ENCODE measurements around the gene S100A9.
A peak's percentile ranks its signal among the peaks of the same experiment; 100 is the strongest.

Gene S100A9

DNA sequence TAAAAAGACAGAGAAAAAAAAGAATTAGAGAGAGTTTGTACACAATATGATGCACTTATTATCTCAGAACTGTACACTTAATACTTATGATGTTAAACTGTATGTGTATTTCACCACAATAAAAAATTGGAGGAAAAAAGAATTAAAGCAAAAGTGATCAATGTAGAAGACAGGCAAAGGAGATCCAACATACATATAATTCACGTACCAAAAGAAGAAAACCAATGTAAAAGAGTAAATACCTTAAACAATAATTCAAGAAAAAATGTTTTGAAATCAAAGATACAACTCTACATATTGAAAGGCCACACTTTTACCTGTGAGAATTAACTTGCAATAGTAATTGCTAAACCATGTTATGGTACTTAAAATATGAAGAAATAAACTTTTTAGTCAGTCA is 35.1 kb upstream of the S100A9 start:
- in situ Hi-C loops (cut with MboI; ENCODE audit: low pct_unique_long_range_greater_than_20kb, low sequenced_read_pairs, unreplicated experiment) = no loop called here
- no peak for TF ChIP-seq CTCF (IDR thresholded peaks at IDR 0.05; ENCODE audit: extremely low read depth, insufficient read depth, missing control alignments)
- no peak for DNase-seq (ENCODE audit: low spot score)

DNA sequence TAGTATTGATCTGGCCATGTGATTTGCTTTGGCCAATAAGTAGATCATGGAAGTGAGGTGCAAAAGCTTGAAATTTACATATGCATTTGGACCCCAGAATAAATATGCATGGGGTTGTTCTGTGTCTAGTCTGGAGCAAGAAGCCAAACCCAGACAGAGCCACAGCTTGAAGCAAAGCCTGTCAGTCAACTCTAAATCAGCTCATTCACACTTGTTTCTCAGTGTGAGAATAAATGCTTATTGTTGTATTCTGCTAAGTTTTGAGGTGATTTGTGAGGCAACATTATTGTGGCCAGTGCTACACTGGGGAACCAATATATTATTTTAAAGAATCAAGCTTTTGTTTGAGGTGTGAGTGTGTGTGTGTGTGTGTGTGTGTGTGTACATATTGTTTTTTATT is 32.7 kb upstream of the S100A9 start:
- in situ Hi-C loops (cut with MboI; ENCODE audit: low pct_unique_long_range_greater_than_20kb, low sequenced_read_pairs, unreplicated experiment) = no loop called here
- TF ChIP-seq CTCF (IDR thresholded peaks at IDR 0.05; ENCODE audit: extremely low read depth, insufficient read depth, missing control alignments) = no peak

GRCh38 chr1:153333902-153334301 is 23.8 kb upstream of the S100A9 start:
- no peak for DNase-seq (ENCODE audit: low spot score)
- in situ Hi-C loops (cut with MboI; ENCODE audit: low pct_unique_long_range_greater_than_20kb, low sequenced_read_pairs, unreplicated experiment) = no loop called here
- TF ChIP-seq CTCF (IDR thresholded peaks at IDR 0.05; ENCODE audit: extremely low read depth, insufficient read depth, missing control alignments) = no peak

More for the DNA sequence above, 32.7 kb upstream of the S100A9 start:
- DNase-seq (ENCODE audit: low spot score) = no peak

- DNase-seq (ENCODE audit: low spot score) = no peak
- no peak for TF ChIP-seq CTCF (IDR thresholded peaks at IDR 0.05; ENCODE audit: extremely low read depth, insufficient read depth, missing control alignments)
- in situ Hi-C loops (cut with MboI; ENCODE audit: low pct_unique_long_range_greater_than_20kb, low sequenced_read_pairs, unreplicated experiment) = no loop called here
Measured at GRCh38 chr1:153336650-153337049, 21.0 kb upstream of the S100A9 start.

GRCh38 chr1:153337980-153338853 is 19.4 kb upstream of the S100A9 start:
- TF ChIP-seq CTCF (IDR thresholded peaks at IDR 0.05; ENCODE audit: extremely low read depth, insufficient read depth, missing control alignments) = no peak
- in situ Hi-C loops (cut with MboI; ENCODE audit: low pct_unique_long_range_greater_than_20kb, low sequenced_read_pairs, unreplicated experiment) = no loop called here
- no peak for DNase-seq (ENCODE audit: low spot score)

- in situ Hi-C loops (cut with MboI; ENCODE audit: low pct_unique_long_range_greater_than_20kb, low sequenced_read_pairs, unreplicated experiment) = no loop called here
- TF ChIP-seq CTCF (IDR thresholded peaks at IDR 0.05; ENCODE audit: extremely low read depth, insufficient read depth, missing control alignments) = peak; percentile 2
- DNase-seq (ENCODE audit: low spot score) = no peak
Measured at GRCh38 chr1:153339802-153340201, 17.9 kb upstream of the S100A9 start.
